Fibroblast of mammary gland (primary cell): ENCODE measurements around the gene NASP.

Experiments used
- DNase-seq: peaks from one replicate; pipeline ENCODE4 v3.0.0-alpha.2; 2010; ENCODE audit warnings: low read depth
- H3K4me3 ChIP-seq: 2 replicates; pipeline ENCODE4 v1.5.1; 2011; ENCODE audit warnings: low read depth, mild to moderate bottlenecking, low read length, moderate library complexity; ENCODE audit not compliant: control insufficient read depth
- TF ChIP-seq, protein P1 (sequence below): conservative IDR thresholded peaks from 2 replicates; pipeline ENCODE4 v1.5.1; 2011; ENCODE audit warnings: low read depth, low read length, inconsistent platforms; ENCODE audit not compliant: control insufficient read depth, insufficient read depth

NASP gene

DNA sequence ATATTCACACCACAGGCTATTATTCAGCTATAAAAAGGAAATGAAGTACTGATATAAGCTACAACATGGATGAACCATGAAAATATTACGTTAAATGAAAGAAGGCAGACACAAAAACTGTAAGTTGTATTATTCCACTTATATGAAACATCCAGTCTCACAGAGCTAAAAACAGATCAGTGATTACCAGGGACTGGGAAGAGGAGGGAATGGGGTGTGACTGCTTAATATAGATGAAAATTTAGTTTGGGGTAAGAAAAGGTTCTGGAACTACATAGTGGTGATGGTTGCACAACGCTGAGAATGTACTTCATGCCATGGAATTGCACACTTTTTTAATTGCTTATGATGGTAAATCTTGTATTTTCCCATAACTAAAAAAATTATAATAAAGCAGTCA lies 83.0 kb downstream of the NASP start:
- no peak overlapping the region for H3K4me3 ChIP-seq
- TF ChIP-seq, protein P1, sequence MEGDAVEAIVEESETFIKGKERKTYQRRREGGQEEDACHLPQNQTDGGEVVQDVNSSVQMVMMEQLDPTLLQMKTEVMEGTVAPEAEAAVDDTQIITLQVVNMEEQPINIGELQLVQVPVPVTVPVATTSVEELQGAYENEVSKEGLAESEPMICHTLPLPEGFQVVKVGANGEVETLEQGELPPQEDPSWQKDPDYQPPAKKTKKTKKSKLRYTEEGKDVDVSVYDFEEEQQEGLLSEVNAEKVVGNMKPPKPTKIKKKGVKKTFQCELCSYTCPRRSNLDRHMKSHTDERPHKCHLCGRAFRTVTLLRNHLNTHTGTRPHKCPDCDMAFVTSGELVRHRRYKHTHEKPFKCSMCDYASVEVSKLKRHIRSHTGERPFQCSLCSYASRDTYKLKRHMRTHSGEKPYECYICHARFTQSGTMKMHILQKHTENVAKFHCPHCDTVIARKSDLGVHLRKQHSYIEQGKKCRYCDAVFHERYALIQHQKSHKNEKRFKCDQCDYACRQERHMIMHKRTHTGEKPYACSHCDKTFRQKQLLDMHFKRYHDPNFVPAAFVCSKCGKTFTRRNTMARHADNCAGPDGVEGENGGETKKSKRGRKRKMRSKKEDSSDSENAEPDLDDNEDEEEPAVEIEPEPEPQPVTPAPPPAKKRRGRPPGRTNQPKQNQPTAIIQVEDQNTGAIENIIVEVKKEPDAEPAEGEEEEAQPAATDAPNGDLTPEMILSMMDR = no peak
- no peak for DNase-seq

DNA sequence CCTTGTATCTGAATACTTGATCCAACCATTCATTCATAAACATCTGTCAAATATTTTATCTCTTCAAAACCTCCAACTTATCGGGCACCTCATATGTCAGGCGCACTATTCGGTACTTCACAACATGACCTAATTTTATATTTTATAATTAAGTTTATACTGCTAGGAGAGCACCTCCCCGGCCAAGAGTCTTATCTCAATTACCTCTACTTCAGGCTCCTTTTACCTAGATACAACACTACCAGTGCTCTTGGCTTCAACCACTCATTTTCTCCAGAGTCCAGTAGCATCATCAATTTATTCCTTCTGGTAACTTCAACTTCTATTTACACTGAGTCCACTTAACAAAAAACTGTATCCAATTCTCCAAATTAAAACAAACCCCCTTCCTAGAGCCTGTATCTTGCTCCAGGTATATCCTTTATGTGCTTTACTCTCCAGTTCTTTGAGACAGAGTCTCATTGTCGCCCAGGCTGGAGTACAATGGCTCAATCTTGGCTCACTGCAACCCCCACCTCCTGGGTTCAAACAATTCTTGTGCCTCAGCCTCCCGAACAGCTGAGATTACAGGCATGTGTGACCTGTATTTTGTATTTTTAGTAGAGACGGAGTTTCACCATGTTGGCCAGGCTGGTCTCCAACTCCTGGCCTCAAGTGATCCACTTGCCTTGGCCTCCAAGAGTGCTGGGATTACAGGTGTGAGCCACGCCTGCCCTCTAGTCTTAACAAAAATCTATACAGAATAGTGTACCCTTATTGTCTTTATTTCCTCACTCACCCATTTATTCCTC lies 83.7 kb downstream of the NASP start:
- no peak overlapping the region for H3K4me3 ChIP-seq
- TF ChIP-seq, protein P1 = no peak
- DNase-seq = no peak
